Keratinocyte (primary cell): ENCODE measurements around the gene STN1. TPM values are rescaled to one million over a fixed set of nuclear protein-coding genes. Genes with fewer than 3 reads are reported as not detected.

Experiments used
- DNase-seq: peaks from one replicate; pipeline ENCODE4 v3.0.0-alpha.2; 2011; ENCODE audit warnings: low read depth, missing footprints, low spot score
- FAIRE-seq: peaks from 2 replicates; lab custom pipeline; 2011; peaks lifted over from hg19 to GRCh38; lab: Jason Lieb, UNC
- H2AFZ ChIP-seq: 2 replicates; pipeline ENCODE4 v1.6.0; 2012; ENCODE audit warnings: low read length, control low read depth, inconsistent platforms; ENCODE audit not compliant: control insufficient read depth
- H3K27ac ChIP-seq: 2 replicates; pipeline ENCODE4 v1.5.1; 2011; ENCODE audit warnings: low read length; ENCODE audit not compliant: control insufficient read depth, insufficient read depth
- H3K27me3 ChIP-seq: 3 replicates; pipeline ENCODE4 v1.6.0; 2011; ENCODE audit warnings: low read length; ENCODE audit not compliant: control insufficient read depth, insufficient read depth; ENCODE audit errors: extremely low read depth
- H3K36me3 ChIP-seq, 2 experiments: 2 replicates in 1 of 2; 3 replicates in 1 of 2; pipeline ENCODE4 v1.5.1; 2011; ENCODE audit warnings: low read length in 2 of 2, mild to moderate bottlenecking in 1 of 2; ENCODE audit not compliant: control insufficient read depth in 2 of 2, insufficient read depth in 2 of 2; ENCODE audit errors: extremely low read depth in 1 of 2
- H3K4me1 ChIP-seq: 3 replicates; pipeline ENCODE4 v1.5.1; 2011; ENCODE audit warnings: low read length; ENCODE audit not compliant: control insufficient read depth, insufficient read depth; ENCODE audit errors: extremely low read depth
- H3K4me2 ChIP-seq: 3 replicates; pipeline ENCODE4 v1.6.0; 2011; ENCODE audit warnings: low read depth, low read length; ENCODE audit not compliant: control insufficient read depth, insufficient read depth; ENCODE audit errors: extremely low read depth
- H3K4me3 ChIP-seq, 3 experiments: fragments of 200-600 bp in 1 of 3; sonication (generic) in 1 of 3; 2 replicates in 2 of 3; 3 replicates in 1 of 3; pipeline ENCODE4 v1.5.1; 2011 to 2016; ENCODE audit warnings: low read length in 3 of 3, mild to moderate bottlenecking in 3 of 3, control low read depth in 2 of 3, inconsistent platforms in 1 of 3, low read depth in 1 of 3, mixed read lengths in 1 of 3, mixed run types in 1 of 3, moderate library complexity in 1 of 3; ENCODE audit not compliant: control insufficient read depth in 2 of 3, insufficient read depth in 2 of 3; ENCODE audit errors: extremely low read depth in 1 of 3
- H3K79me2 ChIP-seq: 2 replicates; pipeline ENCODE4 v1.6.0; 2012; ENCODE audit warnings: low read length; ENCODE audit not compliant: control insufficient read depth, insufficient read depth
- H3K9ac ChIP-seq: 3 replicates; pipeline ENCODE4 v1.6.0; 2011; ENCODE audit warnings: low read length; ENCODE audit not compliant: control insufficient read depth, insufficient read depth; ENCODE audit errors: extremely low read depth
- H3K9me1 ChIP-seq: 3 replicates; pipeline ENCODE4 v1.6.0; 2011; ENCODE audit warnings: low read length; ENCODE audit not compliant: control insufficient read depth, insufficient read depth; ENCODE audit errors: extremely low read depth
- H3K9me3 ChIP-seq: 2 replicates; pipeline ENCODE4 v1.5.1; 2012; ENCODE audit warnings: low read depth, low read length; ENCODE audit not compliant: control insufficient read depth
- H4K20me1 ChIP-seq: 3 replicates; pipeline ENCODE4 v1.6.0; 2011; ENCODE audit warnings: low read length; ENCODE audit not compliant: control insufficient read depth, insufficient read depth; ENCODE audit errors: extremely low read depth
- CTCF ChIP-seq, 3 experiments: IDR thresholded peaks in 1 of 3; conservative IDR thresholded peaks in 1 of 3; optimal IDR thresholded peaks in 1 of 3; 2 replicates in 2 of 3; 3 replicates in 1 of 3; pipeline versions ENCODE3 to v1.5.1; 2011; ENCODE audit warnings: low read length in 3 of 3, mild to moderate bottlenecking in 3 of 3, moderate library complexity in 2 of 3, control low read depth in 1 of 3, inconsistent platforms in 1 of 3; ENCODE audit not compliant: insufficient read depth in 2 of 3; ENCODE audit errors: extremely low read depth in 1 of 3
- EZH2 ChIP-seq: IDR thresholded peaks from one replicate; pipeline ENCODE4 v1.6.1; 2012; ENCODE audit warnings: inconsistent platforms, mild to moderate bottlenecking, low read length, moderate library complexity
- dilution Hi-C: fragments of 300-500 bp; cut with MboI; formaldehyde crosslinking; loops from one replicate; pipeline ENCODE4 v1.7.0; 2020; ENCODE audit warnings: low sequenced_read_pairs; ENCODE audit not compliant: extremely low pct_ligation_motif_present
- polyA plus RNA-seq, 5 experiments: library from polyadenylated mRNA; depleted of rRNA in 3 of 5; stranded (reverse) in 3 of 5; stranded (forward) in 1 of 5; unstranded in 1 of 5; fragments of >200 nt; gene quantifications; 1 replicate in 1 of 5; 2 replicates in 3 of 5; 3 replicates in 1 of 5; pipeline versions ENCODE4 v1.2.1 to v1.2.3, GENCODE V29; 2011 to 2012; ENCODE audit warnings: missing spikeins in 2 of 5, low read depth in 1 of 5, low replicate concordance in 1 of 5

The STN1 gene
- polyA plus RNA-seq, 1 donor (not counting 4 experiments of a cell fraction or from before 2014, with no cell fraction given): 29.0 TPM

DNA sequence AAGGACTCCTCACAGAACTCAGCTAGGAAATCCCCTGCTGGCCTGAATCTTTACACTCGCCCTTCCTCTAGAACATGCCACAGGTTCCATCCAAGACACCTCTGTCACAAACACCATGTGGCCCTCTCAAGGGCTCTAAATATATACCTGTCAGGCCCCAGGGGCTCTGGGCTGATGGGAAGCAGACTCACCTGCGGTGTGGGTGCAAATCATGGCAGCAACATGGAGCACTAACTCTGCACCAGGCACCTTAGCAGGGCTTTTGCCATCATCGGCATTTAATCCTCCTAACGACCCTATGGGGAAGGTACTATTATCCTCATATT lies 80.0 kb downstream of the STN1 start:
- DNase-seq: no peak
- peak overlapping the region; percentile 33 for H3K9ac ChIP-seq

GRCh38 chr10:103837370-103838069 lies 80.5 kb downstream of the STN1 start:
- peaks cover 27 to 60% of the 10 kb centered on the region in 2 experiments for H3K36me3 ChIP-seq
- peaks cover 26% of the 10 kb centered on the region for H3K9me1 ChIP-seq
- no peaks in the 10 kb centered on the region for H3K9me3 ChIP-seq
- H3K27ac ChIP-seq: peak overlapping the region; percentile 64
- no peaks in the 10 kb centered on the region for H3K27me3 ChIP-seq
- FAIRE-seq (peak; percentile 9), DNase-seq (no peak)
- H3K79me2 ChIP-seq: peaks cover 98% of the 10 kb centered on the region
- no peak overlapping the region for H2AFZ ChIP-seq
- H4K20me1 ChIP-seq: peaks cover 73% of the 10 kb centered on the region
- H3K9ac ChIP-seq: peak overlapping the region; percentile 35
- H3K4me2 ChIP-seq: peak overlapping the region; percentile 60
- TF ChIP-seq EZH2 (no peak), CTCF (optimal IDR thresholded peaks at IDR 0.05 in 1 of 3, IDR thresholded peaks at IDR 0.05 in 1 of 3, conservative IDR thresholded peaks at IDR 0.05 in 1 of 3; ENCODE audit: extremely low read depth in 1 of 3, insufficient read depth in 2 of 3, low read length in 3 of 3) (no peak)
- H3K4me1 ChIP-seq: peaks cover 59% of the 10 kb centered on the region
- dilution Hi-C loops: no loop called here
- H3K4me3 ChIP-seq: peak overlapping the region in 2 of 3 experiments; percentile 8 to 10

More for the DNA sequence above, 80.0 kb downstream of the STN1 start:
- Histone ChIP-seq H3K27ac (peak overlapping the region; percentile 64), H3K9me1 (peaks cover 26% of the 10 kb centered on the region), H3K4me2 (peak overlapping the region; percentile 60), H3K4me1 (peaks cover 63% of the 10 kb centered on the region), H3K79me2 (peaks cover 98% of the 10 kb centered on the region), H3K4me3 (peak overlapping the region in 2 of 3 experiments; percentile 4 to 10), H3K36me3 (peaks cover 27 to 61% of the 10 kb centered on the region in 2 experiments), H4K20me1 (peaks cover 73% of the 10 kb centered on the region), H3K9me3 (no peaks in the 10 kb centered on the region), H3K27me3 (no peaks in the 10 kb centered on the region), H2AFZ (no peak overlapping the region)
- dilution Hi-C loops: no loop called here
- no peak for TF ChIP-seq CTCF (optimal IDR thresholded peaks at IDR 0.05 in 1 of 3, IDR thresholded peaks at IDR 0.05 in 1 of 3, conservative IDR thresholded peaks at IDR 0.05 in 1 of 3; ENCODE audit: extremely low read depth in 1 of 3, insufficient read depth in 2 of 3, low read length in 3 of 3)
- TF ChIP-seq EZH2: no peak
- FAIRE-seq: no peak
